HPDE6-E6E7 (cell line): ENCODE measurements around the gene TAS1R1.

Source experiments
- DNase-seq: peaks from one replicate; pipeline ENCODE4 v3.0.0; 2011; ENCODE audit warnings: missing footprints; ENCODE audit errors: extremely low spot score

Gene TAS1R1

GRCh38 chr1:6572653-6573383, 17.7 kb downstream of the TAS1R1 start:
- DNase-seq: no peak

GRCh38 chr1:6574025-6574620, 19.0 kb downstream of the TAS1R1 start:
- no peak for DNase-seq

GRCh38 chr1:6574818-6575217, 19.7 kb downstream of the TAS1R1 start:
- no peak for DNase-seq

GRCh38 chr1:6577831-6578525, 22.9 kb downstream of the TAS1R1 start:
- DNase-seq: no peak

DNA sequence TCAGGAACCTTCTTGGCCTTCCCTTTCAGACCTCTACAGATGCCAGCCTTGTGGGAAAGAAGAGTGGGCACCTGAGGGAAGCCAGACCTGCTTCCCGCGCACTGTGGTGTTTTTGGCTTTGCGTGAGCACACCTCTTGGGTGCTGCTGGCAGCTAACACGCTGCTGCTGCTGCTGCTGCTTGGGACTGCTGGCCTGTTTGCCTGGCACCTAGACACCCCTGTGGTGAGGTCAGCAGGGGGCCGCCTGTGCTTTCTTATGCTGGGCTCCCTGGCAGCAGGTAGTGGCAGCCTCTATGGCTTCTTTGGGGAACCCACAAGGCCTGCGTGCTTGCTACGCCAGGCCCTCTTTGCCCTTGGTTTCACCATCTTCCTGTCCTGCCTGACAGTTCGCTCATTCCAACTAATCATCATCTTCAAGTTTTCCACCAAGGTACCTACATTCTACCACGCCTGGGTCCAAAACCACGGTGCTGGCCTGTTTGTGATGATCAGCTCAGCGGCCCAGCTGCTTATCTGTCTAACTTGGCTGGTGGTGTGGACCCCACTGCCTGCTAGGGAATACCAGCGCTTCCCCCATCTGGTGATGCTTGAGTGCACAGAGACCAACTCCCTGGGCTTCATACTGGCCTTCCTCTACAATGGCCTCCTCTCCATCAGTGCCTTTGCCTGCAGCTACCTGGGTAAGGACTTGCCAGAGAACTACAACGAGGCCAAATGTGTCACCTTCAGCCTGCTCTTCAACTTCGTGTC, 23.7 kb downstream of the TAS1R1 start:
- DNase-seq: no peak

GRCh38 chr1:6579374-6580118, 24.4 kb downstream of the TAS1R1 start, which contains the start of gene ZBTB48:
ZBTB48 (plus strand) TSS chr1:6579994; CDS start chr1:6580610, 616 bp downstream.
- peak; percentile 97 for DNase-seq

GRCh38 chr1:6580119-6580592, 25.0 kb downstream of the TAS1R1 start:
- no peak for DNase-seq

DNA sequence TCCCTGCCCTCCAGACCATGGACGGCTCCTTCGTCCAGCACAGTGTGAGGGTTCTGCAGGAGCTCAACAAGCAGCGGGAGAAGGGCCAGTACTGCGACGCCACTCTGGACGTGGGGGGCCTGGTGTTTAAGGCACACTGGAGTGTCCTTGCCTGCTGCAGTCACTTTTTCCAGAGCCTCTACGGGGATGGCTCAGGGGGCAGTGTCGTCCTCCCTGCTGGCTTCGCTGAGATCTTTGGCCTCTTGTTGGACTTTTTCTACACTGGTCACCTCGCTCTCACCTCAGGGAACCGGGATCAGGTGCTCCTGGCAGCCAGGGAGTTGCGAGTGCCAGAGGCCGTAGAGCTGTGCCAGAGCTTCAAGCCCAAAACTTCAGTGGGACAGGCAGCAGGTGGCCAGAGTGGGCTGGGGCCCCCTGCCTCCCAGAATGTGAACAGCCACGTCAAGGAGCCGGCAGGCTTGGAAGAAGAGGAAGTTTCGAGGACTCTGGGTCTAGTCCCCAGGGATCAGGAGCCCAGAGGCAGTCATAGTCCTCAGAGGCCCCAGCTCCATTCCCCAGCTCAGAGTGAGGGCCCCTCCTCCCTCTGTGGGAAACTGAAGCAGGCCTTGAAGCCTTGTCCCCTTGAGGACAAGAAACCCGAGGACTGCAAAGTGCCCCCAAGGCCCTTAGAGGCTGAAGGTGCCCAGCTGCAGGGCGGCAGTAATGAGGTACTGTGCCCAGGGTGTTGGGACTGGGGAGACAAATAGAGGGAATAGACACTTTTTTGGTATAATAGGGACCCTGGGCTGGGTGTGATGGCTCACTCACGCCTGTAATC, 25.7 kb downstream of the TAS1R1 start:
- DNase-seq: no peak

DNA sequence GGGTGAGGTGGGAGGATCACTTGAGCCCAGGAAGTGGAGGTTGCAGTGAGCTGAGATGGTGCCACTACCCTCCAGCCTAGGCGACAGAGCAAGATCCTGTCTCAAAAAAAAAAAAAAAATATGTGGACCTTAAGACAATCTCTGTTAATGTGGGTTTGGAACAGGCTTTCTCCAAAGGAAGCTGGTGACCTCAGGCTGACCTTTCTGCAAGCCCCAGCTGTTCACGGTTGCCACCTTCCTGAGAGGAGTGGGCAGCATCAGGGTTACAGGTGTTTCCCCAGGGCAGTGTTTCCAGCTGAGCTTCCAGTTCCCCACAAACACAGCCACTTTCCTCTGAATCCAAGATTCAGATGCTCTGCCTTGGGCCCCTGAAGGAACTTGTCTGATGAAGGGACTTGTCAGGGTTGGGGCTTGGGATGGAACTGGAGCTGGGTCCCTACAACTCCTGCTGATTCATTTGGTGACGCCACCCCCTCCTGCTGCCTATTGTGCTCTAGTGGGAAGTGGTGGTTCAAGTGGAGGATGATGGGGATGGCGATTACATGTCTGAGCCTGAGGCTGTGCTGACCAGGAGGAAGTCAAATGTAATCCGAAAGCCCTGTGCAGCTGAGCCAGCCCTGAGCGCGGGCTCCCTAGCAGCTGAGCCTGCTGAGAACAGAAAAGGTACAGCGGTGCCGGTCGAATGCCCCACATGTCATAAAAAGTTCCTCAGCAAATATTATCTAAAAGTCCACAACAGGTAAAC, 26.6 kb downstream of the TAS1R1 start:
- DNase-seq: peak; percentile 90

DNA sequence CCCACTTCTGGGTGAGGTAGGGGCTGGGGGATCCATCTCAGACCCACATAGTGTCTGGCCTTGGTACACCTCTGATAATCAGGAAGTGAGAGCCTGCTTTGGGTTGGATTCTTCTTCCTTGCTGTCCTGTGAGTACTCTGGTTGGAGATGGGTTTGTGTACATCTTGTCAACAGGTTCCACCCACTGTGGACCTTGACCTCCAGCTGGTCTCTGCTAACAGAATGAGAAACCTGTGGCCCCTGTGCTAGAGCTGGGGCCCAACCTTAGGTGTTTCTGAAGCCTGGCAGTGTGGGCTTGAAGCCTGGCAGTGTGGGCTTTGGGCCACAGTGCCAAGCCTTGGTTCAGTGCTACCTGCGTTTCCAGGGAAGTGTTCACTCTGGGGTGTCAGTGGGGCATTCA, 27.3 kb downstream of the TAS1R1 start:
- DNase-seq: no peak

DNA sequence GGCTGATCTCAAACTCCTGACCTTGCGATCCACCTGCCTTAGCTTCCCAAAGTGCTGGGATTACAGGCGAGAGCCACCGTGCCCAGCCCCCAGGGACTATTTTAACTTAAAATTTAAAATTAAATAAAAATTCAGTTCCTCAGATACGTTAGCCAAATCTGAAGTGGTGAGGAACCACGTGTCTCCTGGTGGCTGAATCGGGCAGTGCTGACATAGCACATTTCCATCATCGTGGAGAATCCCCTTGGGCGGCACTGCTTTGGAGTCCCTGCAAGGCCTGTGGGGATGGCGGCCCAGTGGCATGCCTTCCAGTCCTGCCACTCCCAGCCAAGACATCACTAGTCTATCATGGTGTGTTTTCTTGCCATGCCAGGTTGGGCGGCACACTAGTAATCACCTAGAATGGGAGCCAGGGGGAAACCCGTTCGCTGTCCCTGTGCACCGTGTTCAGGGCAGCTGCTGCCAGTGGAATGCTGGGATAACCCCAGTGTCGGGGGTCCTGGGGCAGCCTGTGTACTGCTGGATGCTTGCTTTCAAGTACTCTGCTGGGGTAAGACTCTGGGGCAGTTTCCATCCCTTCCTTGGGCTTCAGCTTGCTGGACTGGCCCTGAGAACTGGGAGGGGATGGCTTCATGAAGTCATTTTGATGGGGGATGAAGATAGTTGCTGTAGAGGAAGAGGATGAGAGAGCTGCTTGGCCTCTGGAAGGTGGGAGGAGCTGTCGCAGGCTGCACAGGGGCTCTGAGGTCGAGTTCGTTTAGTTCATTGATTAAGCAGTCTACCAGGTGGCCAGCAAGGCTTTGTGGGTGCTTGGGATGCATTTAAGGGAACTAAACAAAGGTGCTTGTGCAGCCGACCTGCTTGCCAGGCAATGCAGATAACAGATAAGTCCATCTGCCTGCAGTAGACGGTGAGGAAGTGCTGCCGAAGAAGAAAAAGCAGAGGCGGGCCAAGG, 29.3 kb downstream of the TAS1R1 start:
- no peak for DNase-seq

DNA sequence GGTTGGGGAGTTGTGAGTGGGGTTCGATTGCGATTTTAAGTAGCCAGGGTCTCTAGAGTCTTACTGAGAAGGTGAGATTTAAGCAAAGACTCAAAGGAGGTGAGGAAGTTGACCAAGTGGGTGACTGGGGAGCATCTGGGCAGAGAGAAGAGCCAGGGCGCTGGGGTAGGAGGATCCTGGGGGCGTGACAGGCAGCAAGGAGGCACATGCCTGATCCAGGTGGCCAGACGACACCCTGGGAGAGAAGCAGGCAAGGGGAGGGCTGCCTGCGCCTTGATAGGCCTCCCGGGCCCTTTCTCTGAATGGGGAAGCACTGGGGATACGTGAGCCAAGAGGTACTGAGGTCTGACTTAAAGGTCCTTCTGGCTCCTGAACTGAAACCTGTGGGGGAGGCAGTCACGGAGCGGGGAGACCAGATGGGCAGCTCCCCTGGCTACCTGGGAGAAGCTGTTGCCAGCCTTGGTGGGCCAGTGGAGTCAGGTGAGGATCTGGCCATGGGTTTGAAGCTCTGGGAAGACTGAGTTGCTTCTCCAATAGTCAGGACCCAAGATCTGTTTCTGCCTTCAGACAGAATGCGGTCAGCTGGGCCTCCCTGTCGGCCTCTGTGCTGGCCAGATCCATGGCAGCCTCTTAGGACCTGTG, 30.1 kb downstream of the TAS1R1 start:
- no peak for DNase-seq

- DNase-seq: no peak
Measured at GRCh38 chr1:6585841-6586240, 30.7 kb downstream of the TAS1R1 start.

- no peak for DNase-seq
Measured at GRCh38 chr1:6586404-6586816, 31.3 kb downstream of the TAS1R1 start.

DNA sequence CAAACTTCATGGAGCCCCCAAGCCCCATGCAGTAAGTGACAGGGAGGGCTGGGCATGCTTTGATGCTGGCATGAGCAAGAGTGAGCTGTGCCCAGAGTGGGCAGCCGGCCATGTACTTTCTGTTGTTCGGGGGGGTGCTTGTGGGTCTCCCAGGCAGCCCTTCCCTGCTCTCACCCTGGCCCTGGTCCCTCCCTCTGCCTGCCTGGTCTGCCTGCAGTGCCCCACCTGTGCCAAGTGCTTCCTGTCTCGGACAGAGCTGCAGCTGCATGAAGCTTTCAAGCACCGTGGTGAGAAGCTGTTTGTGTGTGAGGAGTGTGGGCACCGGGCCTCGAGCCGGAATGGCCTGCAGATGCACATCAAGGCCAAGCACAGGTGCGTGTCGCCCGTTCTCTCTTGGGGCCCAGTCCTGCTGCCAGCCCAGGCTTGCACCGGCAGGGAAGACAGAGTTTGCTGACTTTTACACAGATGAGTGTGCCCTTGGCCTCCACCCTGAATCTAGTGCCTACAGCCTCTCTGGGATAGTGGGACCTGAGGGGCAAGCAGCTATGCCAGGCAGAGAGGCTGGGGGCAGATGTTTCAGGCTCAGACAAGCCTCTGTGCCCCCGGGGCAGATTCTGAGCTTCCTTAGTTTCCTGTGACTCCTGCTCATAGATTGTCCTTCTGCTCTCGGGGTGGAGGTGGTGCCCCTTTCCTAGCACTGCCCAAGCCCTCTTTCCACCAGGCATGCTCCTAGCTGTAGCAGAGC, 32.3 kb downstream of the TAS1R1 start:
- DNase-seq: no peak

DNA sequence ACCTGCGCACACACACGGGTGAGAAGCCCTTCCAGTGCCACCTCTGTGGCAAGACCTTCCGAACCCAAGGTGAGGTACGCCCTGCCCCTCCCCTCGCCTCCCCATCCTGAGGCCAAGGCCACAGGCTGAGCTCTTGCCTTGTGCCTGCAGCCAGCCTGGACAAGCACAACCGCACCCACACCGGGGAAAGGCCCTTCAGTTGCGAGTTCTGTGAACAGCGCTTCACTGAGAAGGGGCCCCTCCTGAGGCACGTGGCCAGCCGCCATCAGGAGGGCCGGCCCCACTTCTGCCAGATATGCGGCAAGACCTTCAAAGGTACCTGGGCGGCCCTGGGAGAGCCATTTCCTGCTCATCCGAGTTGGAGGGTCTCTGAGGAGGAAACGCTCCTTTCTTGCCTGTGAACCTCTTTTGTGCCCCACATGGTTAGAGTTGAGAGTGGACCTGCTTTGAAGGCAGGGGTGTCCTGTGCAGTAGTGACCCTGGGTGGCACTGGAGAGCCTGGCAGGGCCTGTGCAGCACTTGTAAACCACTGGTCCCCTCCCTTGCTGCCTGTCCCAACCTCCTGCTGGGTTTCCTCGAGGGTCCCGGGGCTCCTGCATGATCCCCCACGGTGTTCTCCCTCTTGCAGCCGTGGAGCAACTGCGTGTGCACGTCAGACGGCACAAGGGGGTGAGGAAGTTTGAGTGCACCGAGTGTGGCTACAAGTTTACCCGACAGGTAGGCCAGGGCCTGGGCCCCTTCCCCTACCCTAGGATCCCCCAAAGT, 33.2 kb downstream of the TAS1R1 start:
- DNase-seq: no peak
